Astrocyte (in vitro differentiated cells and primary cell): Measurements from ENCODE around the gene OSBPL5. TPM values are rescaled to one million over a fixed set of nuclear protein-coding genes. Genes with fewer than 3 reads are reported as not detected.

Experiments used
- total RNA-seq: library from RNA; stranded (reverse); gene quantifications from 2 replicates; pipeline ENCODE4 v1.2.1, GENCODE V29; 2021

OSBPL5 gene
- total RNA-seq, 1 donor from 2014 or later, result 29.0 TPM

Other genes starting within 250 kb of the OSBPL5 start
- gene PHLDA2, start 235.9 kb downstream of the OSBPL5 start, total RNA-seq, result 78.8 and 80.8 TPM in 2 replicates
- 129 and 153 TPM in 2 replicates for gene NAP1L4, start 173.0 kb downstream of the OSBPL5 start, total RNA-seq
- 123 and 149 TPM in 2 replicates for gene CARS1, start 107.9 kb downstream of the OSBPL5 start, total RNA-seq
- not detected in 2 replicates for gene MRGPRG, start 53.5 kb upstream of the OSBPL5 start, total RNA-seq
- not detected in 2 replicates for gene MRGPRE, start 67.1 kb upstream of the OSBPL5 start, total RNA-seq
- gene ZNF195, start 213.8 kb upstream of the OSBPL5 start, total RNA-seq, result 42.1 and 57.5 TPM in 2 replicates